Right forelimb (tissue), 1 donor: ENCODE results near the gene SMIM44.
A peak's percentile ranks its signal among the peaks of the same experiment; 100 is the strongest.
"Not testable (repeated sequence)": the region's sequence is repeated elsewhere in the genome, so short reads cannot be mapped to it uniquely, and the experiment has no call there.

Experiments
- DNase-seq: peaks from one replicate; pipeline ENCODE4 v3.0.0-alpha.2; 2018

SMIM44 gene

GRCh38 chr19:3455960-3456601, 27.2 kb downstream of the SMIM44 start:
- no peak for DNase-seq

GRCh38 chr19:3455393-3455955, 27.8 kb downstream of the SMIM44 start:
- DNase-seq: no peak

GRCh38 chr19:3454656-3455392, 28.4 kb downstream of the SMIM44 start:
- no peak for DNase-seq

GRCh38 chr19:3453840-3454239, 29.4 kb downstream of the SMIM44 start:
- no peak for DNase-seq

GRCh38 chr19:3452942-3453214, 30.4 kb downstream of the SMIM44 start:
- not testable (repeated sequence) for DNase-seq

GRCh38 chr19:3452171-3452941, 30.9 kb downstream of the SMIM44 start:
- no peak for DNase-seq

- DNase-seq: no peak
Observed at GRCh38 chr19:3451451-3451866, 31.8 kb downstream of the SMIM44 start.

GRCh38 chr19:3450796-3451411, 32.3 kb downstream of the SMIM44 start:
- DNase-seq: no peak

- no peak for DNase-seq
Observed at GRCh38 chr19:3448616-3449334, 34.5 kb downstream of the SMIM44 start.

- DNase-seq: not testable (repeated sequence)
Observed at GRCh38 chr19:3446657-3447056, 36.6 kb downstream of the SMIM44 start.

- DNase-seq: no peak
Observed at GRCh38 chr19:3444695-3445234, 38.5 kb downstream of the SMIM44 start.

- DNase-seq: peak; percentile 81
Observed at GRCh38 chr19:3443840-3444694, 39.2 kb downstream of the SMIM44 start.

GRCh38 chr19:3442487-3443071, 40.7 kb downstream of the SMIM44 start:
- DNase-seq: no peak

GRCh38 chr19:3441986-3442329, 41.3 kb downstream of the SMIM44 start:
- no peak for DNase-seq

- no peak for DNase-seq
Observed at GRCh38 chr19:3441089-3441985, 41.9 kb downstream of the SMIM44 start.

- DNase-seq: no peak
Observed at GRCh38 chr19:3440082-3440481, 43.2 kb downstream of the SMIM44 start.

- peak; percentile 96 for DNase-seq
Observed at GRCh38 chr19:3434630-3435553, 48.3 kb downstream of the SMIM44 start.

GRCh38 chr19:3433805-3434540, 49.3 kb downstream of the SMIM44 start:
- no peak for DNase-seq
